Neuronal stem cell (in vitro differentiated cells): Measurements from ENCODE around the gene XPO4.

Experiments used
- DNase-seq: peaks from one replicate; pipeline ENCODE4 v3.0.0-alpha.2; 2013; ENCODE audit warnings: low spot score
- H2AFZ ChIP-seq: one replicate; pipeline ENCODE4 v1.6.1; 2013; ENCODE audit warnings: mild to moderate bottlenecking, low read length, inconsistent platforms
- H2AK5ac ChIP-seq: 2 replicates; pipeline ENCODE4 v1.6.1; 2013; ENCODE audit warnings: low read depth, mild to moderate bottlenecking, inconsistent platforms, low read length, moderate library complexity, mixed read lengths
- H2BK120ac ChIP-seq: 2 replicates; pipeline ENCODE4 v1.6.1; 2013; ENCODE audit warnings: low read depth, mild to moderate bottlenecking, inconsistent platforms, low read length, moderate library complexity, mixed read lengths
- H2BK12ac ChIP-seq: one replicate; pipeline ENCODE4 v1.6.1; 2013; ENCODE audit warnings: low read length, inconsistent platforms
- H2BK15ac ChIP-seq: 2 replicates; pipeline ENCODE4 v1.6.1; 2013; ENCODE audit warnings: mild to moderate bottlenecking, low read length, inconsistent platforms, mixed read lengths
- H2BK5ac ChIP-seq: one replicate; pipeline ENCODE4 v1.6.1; 2013; ENCODE audit warnings: inconsistent platforms, mild to moderate bottlenecking, low read length, moderate library complexity
- H3K14ac ChIP-seq: one replicate; pipeline ENCODE4 v1.6.1; 2013; ENCODE audit warnings: low read length, inconsistent platforms
- H3K18ac ChIP-seq: 2 replicates; pipeline ENCODE4 v1.6.1; 2013; ENCODE audit warnings: low read length, inconsistent platforms
- H3K23ac ChIP-seq: 2 replicates; pipeline ENCODE4 v1.6.1; 2013; ENCODE audit warnings: low read depth, mild to moderate bottlenecking, mixed read lengths, low read length, inconsistent platforms; ENCODE audit not compliant: poor library complexity
- H3K27ac ChIP-seq: replicated peaks from 3 replicates; pipeline ENCODE4 v1.5.1; 2013; ENCODE audit warnings: low read length, inconsistent platforms
- H3K27me3 ChIP-seq, 3 experiments: 2 replicates each; pipeline ENCODE4 v1.6.1; 2013; ENCODE audit warnings: low read length in 3 of 3, mild to moderate bottlenecking in 2 of 3, inconsistent platforms in 1 of 3, low read depth in 1 of 3, mixed read lengths in 1 of 3, moderate library complexity in 1 of 3; ENCODE audit not compliant: control insufficient read depth in 3 of 3, insufficient read depth in 3 of 3
- H3K36me3 ChIP-seq, 2 donors: replicated peaks in 1 of 2; 2 replicates each; pipeline ENCODE4 v1.6.1; 2013; ENCODE audit warnings: low read length in 2 of 2; ENCODE audit not compliant: control insufficient read depth in 2 of 2, insufficient read depth in 2 of 2
- H3K4ac ChIP-seq: 2 replicates; pipeline ENCODE4 v1.6.1; 2013; ENCODE audit warnings: inconsistent platforms, mild to moderate bottlenecking, low read length, moderate library complexity
- H3K4me1 ChIP-seq, 2 donors: 1 replicate in 1 of 2; 2 replicates in 1 of 2; pipeline ENCODE4 v1.6.1; 2013; ENCODE audit warnings: low read length in 2 of 2, low read depth in 1 of 2; ENCODE audit not compliant: control insufficient read depth in 2 of 2, insufficient read depth in 1 of 2
- H3K4me2 ChIP-seq: one replicate; pipeline ENCODE4 v1.6.1; 2013; ENCODE audit warnings: mild to moderate bottlenecking, low read length, inconsistent platforms; ENCODE audit not compliant: insufficient read depth, poor library complexity, severe bottlenecking
- H3K4me3 ChIP-seq, 2 donors: 2 replicates each; pipeline ENCODE4 v1.5.1; 2013; ENCODE audit warnings: low read length in 2 of 2, mild to moderate bottlenecking in 2 of 2, inconsistent platforms in 1 of 2, moderate library complexity in 1 of 2
- H3K79me1 ChIP-seq: one replicate; pipeline ENCODE4 v1.6.1; 2013; ENCODE audit warnings: low read depth, mild to moderate bottlenecking, inconsistent platforms, low read length, moderate library complexity
- H3K9ac ChIP-seq: one replicate; pipeline ENCODE4 v1.6.1; 2013; ENCODE audit warnings: mild to moderate bottlenecking, low read depth, low read length, inconsistent platforms; ENCODE audit not compliant: poor library complexity
- H3K9me3 ChIP-seq, 2 donors: replicated peaks in 1 of 2; 2 replicates each; pipeline versions ENCODE3 to v1.6.1; 2013; ENCODE audit warnings: low read length in 2 of 2, mild to moderate bottlenecking in 2 of 2, inconsistent platforms in 1 of 2, low read depth in 1 of 2, mixed read lengths in 1 of 2, moderate library complexity in 1 of 2; ENCODE audit not compliant: control insufficient read depth in 2 of 2, insufficient read depth in 1 of 2
- H4K8ac ChIP-seq: one replicate; pipeline ENCODE4 v1.6.1; 2013; ENCODE audit warnings: low read depth, mild to moderate bottlenecking, inconsistent platforms, low read length, moderate library complexity
- H4K91ac ChIP-seq: one replicate; pipeline ENCODE4 v1.6.1; 2013; ENCODE audit warnings: low read length, low read depth, mild to moderate bottlenecking, inconsistent platforms; ENCODE audit not compliant: poor library complexity
- WGBS, 2 donors: extraction: QIAGEN DNeasy Blood & Tissue Kit; methylation state at CpG; one replicate each; pipeline ENCODE4 v1.1.7; 2013; ENCODE audit warnings: missing lambda C conversion rate in 2 of 2, mixed read lengths in 1 of 2; ENCODE audit not compliant: insufficient read length in 2 of 2, insufficient replicate concordance in 1 of 2; ENCODE audit errors: extremely low coverage in 2 of 2; 5-methylcytosine and 5-hydroxymethylcytosine counted together

XPO4 gene

GRCh38 chr13:20833900-20834679 is 68.5 kb downstream of the XPO4 start:
- Histone ChIP-seq H3K18ac (no peak overlapping the region), H3K27me3 (no peaks in the 10 kb centered on the region), H2BK12ac (no peak overlapping the region), H3K23ac (no peak overlapping the region), H3K27ac (no peak overlapping the region), H3K4me3 (no peak overlapping the region), H3K4ac (no peak overlapping the region), H3K9ac (no peak overlapping the region), H3K4me2 (no peak overlapping the region), H2AK5ac (no peak overlapping the region), H2BK120ac (no peak overlapping the region), H2BK5ac (no peak overlapping the region), H3K79me1 (no peaks in the 10 kb centered on the region), H3K4me1 (no peaks in the 10 kb centered on the region), H4K8ac (no peak overlapping the region), H3K36me3 (peaks cover 8 to 67% of the 10 kb centered on the region in 2 donors), H3K14ac (no peak overlapping the region), H4K91ac (no peak overlapping the region), H2BK15ac (no peak overlapping the region), H3K9me3 (no peaks in the 10 kb centered on the region), H2AFZ (no peak overlapping the region)
- no CpG with 5 or more reads among the region's 7 CpGs for WGBS, 2 donors
- DNase-seq: no peak

GRCh38 chr13:20832861-20833260 is 69.7 kb downstream of the XPO4 start:
- DNase-seq: no peak
- Histone ChIP-seq H3K27me3 (no peaks in the 10 kb centered on the region), H2BK5ac (no peak overlapping the region), H2AFZ (no peak overlapping the region), H3K4me3 (no peak overlapping the region), H3K18ac (no peak overlapping the region), H3K4me1 (no peaks in the 10 kb centered on the region), H3K23ac (no peak overlapping the region), H3K4me2 (no peak overlapping the region), H4K91ac (no peak overlapping the region), H2BK120ac (no peak overlapping the region), H3K27ac (no peak overlapping the region), H3K9ac (no peak overlapping the region), H3K14ac (no peak overlapping the region), H2BK15ac (no peak overlapping the region), H3K9me3 (no peaks in the 10 kb centered on the region), H3K36me3 (peaks cover 8 to 58% of the 10 kb centered on the region in 2 donors), H2BK12ac (no peak overlapping the region), H3K79me1 (no peaks in the 10 kb centered on the region), H2AK5ac (no peak overlapping the region), H4K8ac (no peak overlapping the region), H3K4ac (no peak overlapping the region)
- no CpG with 5 or more reads among the region's 3 CpGs for WGBS, 2 donors

GRCh38 chr13:20831933-20832332 is 70.6 kb downstream of the XPO4 start:
- DNase-seq: no peak
- H4K8ac ChIP-seq: no peak overlapping the region
- no CpG with 5 or more reads among the region's 3 CpGs for WGBS, 2 donors
- H3K4me1 ChIP-seq: no peaks in the 10 kb centered on the region
- H2AK5ac ChIP-seq: no peak overlapping the region
- no peak overlapping the region for H3K4ac ChIP-seq
- H2AFZ ChIP-seq: no peak overlapping the region
- no peak overlapping the region for H2BK5ac ChIP-seq
- H3K4me2 ChIP-seq: no peak overlapping the region
- H3K36me3 ChIP-seq: peaks cover 4 to 49% of the 10 kb centered on the region in 2 donors
- H3K18ac ChIP-seq: no peak overlapping the region
- H3K14ac ChIP-seq: no peak overlapping the region
- no peak overlapping the region for H3K27ac ChIP-seq
- H4K91ac ChIP-seq: no peak overlapping the region
- no peaks in the 10 kb centered on the region for H3K9me3 ChIP-seq
- H3K79me1 ChIP-seq: no peaks in the 10 kb centered on the region
- H2BK15ac ChIP-seq: no peak overlapping the region
- H3K9ac ChIP-seq: no peak overlapping the region
- H3K27me3 ChIP-seq: no peaks in the 10 kb centered on the region
- no peak overlapping the region for H2BK120ac ChIP-seq
- H3K23ac ChIP-seq: no peak overlapping the region
- no peak overlapping the region for H3K4me3 ChIP-seq
- no peak overlapping the region for H2BK12ac ChIP-seq

- Histone ChIP-seq H4K8ac (no peak overlapping the region), H2AFZ (no peak overlapping the region), H2BK15ac (no peak overlapping the region), H3K27ac (no peak overlapping the region), H3K4me1 (no peaks in the 10 kb centered on the region), H3K36me3 (peaks cover 4 to 42% of the 10 kb centered on the region in 2 donors), H4K91ac (no peak overlapping the region), H3K9ac (no peak overlapping the region), H3K4me2 (no peak overlapping the region), H3K4me3 (no peak overlapping the region), H3K27me3 (no peaks in the 10 kb centered on the region), H3K23ac (no peak overlapping the region), H3K9me3 (no peaks in the 10 kb centered on the region), H2BK5ac (no peak overlapping the region), H2BK12ac (no peak overlapping the region), H3K4ac (no peak overlapping the region), H3K14ac (no peak overlapping the region), H3K18ac (no peak overlapping the region), H2BK120ac (no peak overlapping the region), H2AK5ac (no peak overlapping the region), H3K79me1 (no peaks in the 10 kb centered on the region)
- no CpG with 5 or more reads among the region's 2 CpGs for WGBS, 2 donors
- no peak for DNase-seq
These were observed 71.3 kb downstream of the XPO4 start for GRCh38 chr13:20831254-20831653.
